PC-9 (cell line): Measurements from ENCODE around the gene COL23A1. TPM values are rescaled to one million over a fixed set of nuclear protein-coding genes. Genes with fewer than 3 reads are reported as not detected.

Source experiments
- BruUV-seq: library from RNA; stranded (reverse); fragments of 400-500 nt; replicated peaks from 2 replicates; lab custom pipeline; 2021; lab: Mats Ljungman, UMichigan
- CTCF ChIA-PET: fragments of 300-600 bp; sonication (Branson Sonifier 250); formaldehyde crosslinking; loops from one replicate; lab custom pipeline; 2022; ENCODE audit warnings: antibody characterized with exemption; lab: Charles Lee
- POLR2A ChIA-PET: fragments of 300-600 bp; sonication (Branson Sonifier 250); formaldehyde crosslinking; loops from one replicate; lab custom pipeline; 2022; ENCODE audit warnings: antibody characterized with exemption; ENCODE audit not compliant: unreplicated experiment; lab: Charles Lee
- DNase-seq, 2 experiments: peaks; one replicate each; pipeline versions ENCODE4 v3.0.0 to v3.0.0-alpha.2; 2015 to 2022; ENCODE audit warnings: mixed read lengths in 1 of 2
- H2AFZ ChIP-seq: fragments of 200-600 bp; sonication (generic); 2 replicates; pipeline ENCODE4 v1.8.1; 2017; ENCODE audit warnings: antibody characterized with exemption
- H3F3A ChIP-seq: fragments of 200-600 bp; sonication (generic); 2 replicates; pipeline ENCODE4 v1.8.1; 2017; ENCODE audit warnings: antibody characterized with exemption, mild to moderate bottlenecking, low read depth; ENCODE audit not compliant: insufficient read depth
- H3K27ac ChIP-seq: fragments of 200-600 bp; sonication (generic); 2 replicates; pipeline ENCODE4 v1.6.1; 2016; ENCODE audit warnings: mixed run types
- H3K27me3 ChIP-seq: fragments of 200-600 bp; sonication (generic); 2 replicates; pipeline ENCODE4 v1.6.1; 2016; ENCODE audit warnings: low read depth, mixed run types; ENCODE audit not compliant: insufficient read depth
- H3K36me3 ChIP-seq: fragments of 200-600 bp; sonication (generic); 2 replicates; pipeline ENCODE4 v1.6.1; 2016; ENCODE audit warnings: low read depth, mixed run types
- H3K4me1 ChIP-seq: fragments of 200-600 bp; sonication (generic); replicated peaks from 2 replicates; pipeline ENCODE4 v1.6.1; 2016; ENCODE audit warnings: mixed run types; ENCODE audit not compliant: insufficient read depth
- H3K4me2 ChIP-seq: fragments of 200-600 bp; sonication (generic); 2 replicates; pipeline ENCODE4 v1.6.1; 2017; ENCODE audit warnings: mixed run types
- H3K4me3 ChIP-seq: fragments of 200-600 bp; sonication (generic); 2 replicates; pipeline ENCODE4 v1.6.1; 2016; ENCODE audit warnings: mixed run types
- H3K79me2 ChIP-seq: fragments of 200-600 bp; sonication (generic); 2 replicates; pipeline ENCODE4 v1.6.1; 2017; ENCODE audit warnings: low read depth, mixed run types
- H3K9me2 ChIP-seq: fragments of 200-600 bp; sonication (generic); 2 replicates; pipeline ENCODE4 v1.8.1; 2017; ENCODE audit warnings: mild to moderate bottlenecking; ENCODE audit not compliant: insufficient read depth
- H3K9me3 ChIP-seq: fragments of 200-600 bp; sonication (generic); 2 replicates; pipeline ENCODE4 v1.8.1; 2016; ENCODE audit warnings: low read depth; ENCODE audit not compliant: insufficient read depth
- H4K20me1 ChIP-seq: fragments of 200-600 bp; sonication (generic); 2 replicates; pipeline ENCODE4 v1.8.1; 2017; ENCODE audit not compliant: insufficient read depth
- CTCF ChIP-seq: fragments of 200-600 bp; sonication (generic); conservative IDR thresholded peaks from 2 replicates; pipeline ENCODE4 v1.6.1; 2017; ENCODE audit warnings: mixed run types, antibody characterized with exemption, mild to moderate bottlenecking, moderate library complexity
- EZH2 ChIP-seq: fragments of 200-600 bp; sonication (generic); IDR thresholded peaks from 2 replicates; pipeline ENCODE4 v1.8.0; 2017; ENCODE audit warnings: antibody characterized with exemption, low read depth
- intact Hi-C: fragments of 100-400 bp; cut with micrococcal nuclease; formaldehyde crosslinking; loops from one replicate; pipeline ENCODE4 v1.10.0; 2022; ENCODE audit not compliant: unreplicated experiment
- total RNA-seq: library from RNA; stranded (reverse); gene quantifications from 2 replicates; pipeline ENCODE4 v1.2.3, GENCODE V29; 2021

COL23A1 gene
- total RNA-seq, 1 experiment from 2014 or later: not detected

GRCh38 chr5:178314961-178315820 is 275.0 kb downstream of the COL23A1 start:
- BruUV-seq: no TSS peak
- POLR2A ChIA-PET: no interaction called here

GRCh38 chr5:178314061-178314660 is 276.0 kb downstream of the COL23A1 start:
- H2AFZ ChIP-seq: no peak overlapping the region
- POLR2A ChIA-PET: no interaction called here
- CTCF ChIA-PET: no interaction called here
- no peak overlapping the region for H3K27ac ChIP-seq
- no peak overlapping the region for H3K4me3 ChIP-seq
- no peaks in the 10 kb centered on the region for H3K36me3 ChIP-seq
- H3K9me2 ChIP-seq: no peaks in the 10 kb centered on the region
- no peaks in the 10 kb centered on the region for H3F3A ChIP-seq
- peaks cover 95% of the 10 kb centered on the region for H3K27me3 ChIP-seq
- no peak for TF ChIP-seq EZH2
- TF ChIP-seq CTCF: no peak
- H3K4me1 ChIP-seq: no peaks in the 10 kb centered on the region
- H4K20me1 ChIP-seq: no peaks in the 10 kb centered on the region
- intact Hi-C loops: no loop called here
- BruUV-seq: no TSS peak
- H3K79me2 ChIP-seq: no peaks in the 10 kb centered on the region
- DNase-seq: no peak
- no peaks in the 10 kb centered on the region for H3K9me3 ChIP-seq
- no peak overlapping the region for H3K4me2 ChIP-seq

More at GRCh38 chr5:178314961-178315820, 275.0 kb downstream of the COL23A1 start:
- Histone ChIP-seq H3K36me3 (no peaks in the 10 kb centered on the region), H4K20me1 (no peaks in the 10 kb centered on the region), H3K4me3 (no peak overlapping the region), H3K79me2 (no peaks in the 10 kb centered on the region), H3K4me1 (no peaks in the 10 kb centered on the region), H3K9me2 (no peaks in the 10 kb centered on the region), H3K27me3 (peaks cover 97% of the 10 kb centered on the region), H3K4me2 (no peak overlapping the region), H3K9me3 (no peaks in the 10 kb centered on the region), H2AFZ (no peak overlapping the region), H3F3A (no peaks in the 10 kb centered on the region), H3K27ac (no peak overlapping the region)
- DNase-seq: no peak
- intact Hi-C loops: no loop called here
- CTCF ChIA-PET: no interaction called here
- TF ChIP-seq EZH2 (no peak), CTCF (no peak)

- no peak for DNase-seq
- TF ChIP-seq EZH2: no peak
- no peak for TF ChIP-seq CTCF
- ChIA-PET CTCF (no interaction called here), POLR2A (no interaction called here)
- H3K79me2 ChIP-seq: no peaks in the 10 kb centered on the region
- H3K27me3 ChIP-seq: peaks cover 95% of the 10 kb centered on the region
- intact Hi-C loops: no loop called here
- no peaks in the 10 kb centered on the region for H3K9me2 ChIP-seq
- H3K4me1 ChIP-seq: no peaks in the 10 kb centered on the region
- H3K4me2 ChIP-seq: no peak overlapping the region
- no peak overlapping the region for H2AFZ ChIP-seq
- no peaks in the 10 kb centered on the region for H4K20me1 ChIP-seq
- no TSS peak for BruUV-seq
- no peaks in the 10 kb centered on the region for H3K9me3 ChIP-seq
- H3F3A ChIP-seq: no peaks in the 10 kb centered on the region
- no peaks in the 10 kb centered on the region for H3K36me3 ChIP-seq
- H3K27ac ChIP-seq: no peak overlapping the region
- H3K4me3 ChIP-seq: no peak overlapping the region
Observed at GRCh38 chr5:178313316-178313715, 276.9 kb downstream of the COL23A1 start.
